ENCODE results near the gene FAM241A.

Gene FAM241A

DNA sequence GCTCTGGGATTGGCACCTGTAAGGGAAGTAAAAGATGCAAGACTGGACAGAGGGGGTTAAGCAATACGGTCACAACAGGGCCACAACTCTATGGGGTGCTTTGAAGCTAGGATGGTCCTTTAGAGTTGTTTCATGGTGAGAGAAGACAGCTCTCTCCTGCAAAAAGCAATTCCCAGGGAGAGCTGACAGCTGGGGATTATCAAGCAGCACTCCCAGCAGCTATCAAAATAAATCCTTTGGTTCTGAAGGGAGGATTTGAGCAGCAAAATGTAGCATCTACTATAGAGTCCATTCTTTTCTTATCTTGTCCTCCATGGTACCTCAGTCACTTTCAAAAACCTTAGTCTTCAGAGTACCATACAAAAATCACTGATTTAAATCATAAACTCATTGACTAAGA is 51.2 kb downstream of the FAM241A start:
- TF ChIP-seq SNAI2 (CRISPR knock-in tag; IDR thresholded peaks at IDR 0.05) (no peak), ZFP30 (CRISPR knock-in tag; IDR thresholded peaks at IDR 0.05) (no peak), TCF4 (CRISPR knock-in tag; IDR thresholded peaks at IDR 0.05; ENCODE audit: borderline replicate concordance) (no peak), ISL1 (CRISPR knock-in tag; IDR thresholded peaks at IDR 0.05) (no peak), CSDC2 (CRISPR knock-in tag; IDR thresholded peaks at IDR 0.05) (no peak), ZFP3 (CRISPR knock-in tag; IDR thresholded peaks at IDR 0.05) (no peak), ZNF565 (CRISPR knock-in tag; conservative IDR thresholded peaks at IDR 0.05; ENCODE audit: low read depth) (no peak), ARNTL (CRISPR knock-in tag; IDR thresholded peaks at IDR 0.05; ENCODE audit: borderline replicate concordance, low read depth) (no peak), RARB (CRISPR knock-in tag; IDR thresholded peaks at IDR 0.05) (no peak), ZC3H10 (CRISPR knock-in tag; IDR thresholded peaks at IDR 0.05) (no peak), TOX (CRISPR knock-in tag; IDR thresholded peaks at IDR 0.05; ENCODE audit: borderline replicate concordance) (no peak), BACH2 (CRISPR knock-in tag; IDR thresholded peaks at IDR 0.05; ENCODE audit: borderline replicate concordance) (no peak), GLIS3 (CRISPR knock-in tag; IDR thresholded peaks at IDR 0.05) (no peak)
- TF ChIP-seq, protein P1, sequence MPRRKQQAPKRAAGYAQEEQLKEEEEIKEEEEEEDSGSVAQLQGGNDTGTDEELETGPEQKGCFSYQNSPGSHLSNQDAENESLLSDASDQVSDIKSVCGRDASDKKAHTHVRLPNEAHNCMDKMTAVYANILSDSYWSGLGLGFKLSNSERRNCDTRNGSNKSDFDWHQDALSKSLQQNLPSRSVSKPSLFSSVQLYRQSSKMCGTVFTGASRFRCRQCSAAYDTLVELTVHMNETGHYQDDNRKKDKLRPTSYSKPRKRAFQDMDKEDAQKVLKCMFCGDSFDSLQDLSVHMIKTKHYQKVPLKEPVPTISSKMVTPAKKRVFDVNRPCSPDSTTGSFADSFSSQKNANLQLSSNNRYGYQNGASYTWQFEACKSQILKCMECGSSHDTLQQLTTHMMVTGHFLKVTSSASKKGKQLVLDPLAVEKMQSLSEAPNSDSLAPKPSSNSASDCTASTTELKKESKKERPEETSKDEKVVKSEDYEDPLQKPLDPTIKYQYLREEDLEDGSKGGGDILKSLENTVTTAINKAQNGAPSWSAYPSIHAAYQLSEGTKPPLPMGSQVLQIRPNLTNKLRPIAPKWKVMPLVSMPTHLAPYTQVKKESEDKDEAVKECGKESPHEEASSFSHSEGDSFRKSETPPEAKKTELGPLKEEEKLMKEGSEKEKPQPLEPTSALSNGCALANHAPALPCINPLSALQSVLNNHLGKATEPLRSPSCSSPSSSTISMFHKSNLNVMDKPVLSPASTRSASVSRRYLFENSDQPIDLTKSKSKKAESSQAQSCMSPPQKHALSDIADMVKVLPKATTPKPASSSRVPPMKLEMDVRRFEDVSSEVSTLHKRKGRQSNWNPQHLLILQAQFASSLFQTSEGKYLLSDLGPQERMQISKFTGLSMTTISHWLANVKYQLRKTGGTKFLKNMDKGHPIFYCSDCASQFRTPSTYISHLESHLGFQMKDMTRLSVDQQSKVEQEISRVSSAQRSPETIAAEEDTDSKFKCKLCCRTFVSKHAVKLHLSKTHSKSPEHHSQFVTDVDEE (CRISPR knock-in tag; IDR thresholded peaks at IDR 0.05), result no peak
- TF ChIP-seq, protein P2, sequence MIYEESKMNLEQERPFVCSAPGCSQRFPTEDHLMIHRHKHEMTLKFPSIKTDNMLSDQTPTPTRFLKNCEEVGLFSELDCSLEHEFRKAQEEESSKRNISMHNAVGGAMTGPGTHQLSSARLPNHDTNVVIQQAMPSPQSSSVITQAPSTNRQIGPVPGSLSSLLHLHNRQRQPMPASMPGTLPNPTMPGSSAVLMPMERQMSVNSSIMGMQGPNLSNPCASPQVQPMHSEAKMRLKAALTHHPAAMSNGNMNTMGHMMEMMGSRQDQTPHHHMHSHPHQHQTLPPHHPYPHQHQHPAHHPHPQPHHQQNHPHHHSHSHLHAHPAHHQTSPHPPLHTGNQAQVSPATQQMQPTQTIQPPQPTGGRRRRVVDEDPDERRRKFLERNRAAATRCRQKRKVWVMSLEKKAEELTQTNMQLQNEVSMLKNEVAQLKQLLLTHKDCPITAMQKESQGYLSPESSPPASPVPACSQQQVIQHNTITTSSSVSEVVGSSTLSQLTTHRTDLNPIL (CRISPR knock-in tag; IDR thresholded peaks at IDR 0.05; ENCODE audit: low read depth), result no peak
- TF ChIP-seq, protein P3, sequence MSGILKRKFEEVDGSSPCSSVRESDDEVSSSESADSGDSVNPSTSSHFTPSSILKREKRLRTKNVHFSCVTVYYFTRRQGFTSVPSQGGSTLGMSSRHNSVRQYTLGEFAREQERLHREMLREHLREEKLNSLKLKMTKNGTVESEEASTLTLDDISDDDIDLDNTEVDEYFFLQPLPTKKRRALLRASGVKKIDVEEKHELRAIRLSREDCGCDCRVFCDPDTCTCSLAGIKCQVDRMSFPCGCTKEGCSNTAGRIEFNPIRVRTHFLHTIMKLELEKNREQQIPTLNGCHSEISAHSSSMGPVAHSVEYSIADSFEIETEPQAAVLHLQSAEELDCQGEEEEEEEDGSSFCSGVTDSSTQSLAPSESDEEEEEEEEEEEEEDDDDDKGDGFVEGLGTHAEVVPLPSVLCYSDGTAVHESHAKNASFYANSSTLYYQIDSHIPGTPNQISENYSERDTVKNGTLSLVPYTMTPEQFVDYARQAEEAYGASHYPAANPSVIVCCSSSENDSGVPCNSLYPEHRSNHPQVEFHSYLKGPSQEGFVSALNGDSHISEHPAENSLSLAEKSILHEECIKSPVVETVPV (CRISPR knock-in tag; IDR thresholded peaks at IDR 0.05), result no peak
- no peak for ATAC-seq

- ATAC-seq, result no peak
- TF ChIP-seq, protein P2 (CRISPR knock-in tag; IDR thresholded peaks at IDR 0.05; ENCODE audit: low read depth), result no peak
- TF ChIP-seq, protein P4, sequence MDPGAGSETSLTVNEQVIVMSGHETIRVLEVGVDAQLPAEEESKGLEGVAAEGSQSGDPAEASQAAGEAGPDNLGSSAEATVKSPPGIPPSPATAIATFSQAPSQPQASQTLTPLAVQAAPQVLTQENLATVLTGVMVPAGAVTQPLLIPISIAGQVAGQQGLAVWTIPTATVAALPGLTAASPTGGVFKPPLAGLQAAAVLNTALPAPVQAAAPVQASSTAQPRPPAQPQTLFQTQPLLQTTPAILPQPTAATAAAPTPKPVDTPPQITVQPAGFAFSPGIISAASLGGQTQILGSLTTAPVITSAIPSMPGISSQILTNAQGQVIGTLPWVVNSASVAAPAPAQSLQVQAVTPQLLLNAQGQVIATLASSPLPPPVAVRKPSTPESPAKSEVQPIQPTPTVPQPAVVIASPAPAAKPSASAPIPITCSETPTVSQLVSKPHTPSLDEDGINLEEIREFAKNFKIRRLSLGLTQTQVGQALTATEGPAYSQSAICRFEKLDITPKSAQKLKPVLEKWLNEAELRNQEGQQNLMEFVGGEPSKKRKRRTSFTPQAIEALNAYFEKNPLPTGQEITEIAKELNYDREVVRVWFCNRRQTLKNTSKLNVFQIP (CRISPR knock-in tag; IDR thresholded peaks at IDR 0.05; ENCODE audit: borderline replicate concordance, low read depth), result no peak
- TF ChIP-seq SNAI2 (CRISPR knock-in tag; IDR thresholded peaks at IDR 0.05), result no peak
- TF ChIP-seq, protein P3 (CRISPR knock-in tag; IDR thresholded peaks at IDR 0.05), result no peak
- no peak for TF ChIP-seq ESRRG (CRISPR knock-in tag; IDR thresholded peaks at IDR 0.05)
- no peak for TF ChIP-seq ZNF565 (CRISPR knock-in tag; conservative IDR thresholded peaks at IDR 0.05; ENCODE audit: low read depth)
- no peak for TF ChIP-seq PATZ1 (CRISPR knock-in tag; IDR thresholded peaks at IDR 0.05; ENCODE audit: borderline replicate concordance)
- no peak for TF ChIP-seq PPARA (CRISPR knock-in tag; IDR thresholded peaks at IDR 0.05; ENCODE audit: borderline replicate concordance)
- no peak for TF ChIP-seq TOX (CRISPR knock-in tag; IDR thresholded peaks at IDR 0.05; ENCODE audit: borderline replicate concordance)
- no peak for TF ChIP-seq ZFP3 (CRISPR knock-in tag; IDR thresholded peaks at IDR 0.05)
- no peak for TF ChIP-seq ZNF8 (CRISPR knock-in tag; IDR thresholded peaks at IDR 0.05)
- TF ChIP-seq ZFP30 (CRISPR knock-in tag; IDR thresholded peaks at IDR 0.05), result no peak
- TF ChIP-seq TCF4 (CRISPR knock-in tag; IDR thresholded peaks at IDR 0.05; ENCODE audit: borderline replicate concordance), result no peak
- TF ChIP-seq, protein P1 (CRISPR knock-in tag; IDR thresholded peaks at IDR 0.05), result no peak
- TF ChIP-seq OSR1 (CRISPR knock-in tag; IDR thresholded peaks at IDR 0.05), result no peak
- TF ChIP-seq CSDC2 (CRISPR knock-in tag; IDR thresholded peaks at IDR 0.05), result no peak
- TF ChIP-seq ZC3H10 (CRISPR knock-in tag; IDR thresholded peaks at IDR 0.05), result no peak
Observed at GRCh38 chr4:112199041-112199440, 53.8 kb downstream of the FAM241A start.

Data from SK-N-SH treated with all-trans-retinoic acid at 6 μM for 48 hours (cell line).